ENCODE measurements around the gene PTPN14. TPM values are rescaled to one million over a fixed set of nuclear protein-coding genes. Genes with fewer than 3 reads are reported as not detected.
"Not testable (repeated sequence)": the region's sequence is repeated elsewhere in the genome, so short reads cannot be mapped to it uniquely, and the experiment has no call there.

PTPN14 gene
- polyA plus RNA-seq, 4 donors: 29.6 to 42.9 (median 33.5) TPM

DNA sequence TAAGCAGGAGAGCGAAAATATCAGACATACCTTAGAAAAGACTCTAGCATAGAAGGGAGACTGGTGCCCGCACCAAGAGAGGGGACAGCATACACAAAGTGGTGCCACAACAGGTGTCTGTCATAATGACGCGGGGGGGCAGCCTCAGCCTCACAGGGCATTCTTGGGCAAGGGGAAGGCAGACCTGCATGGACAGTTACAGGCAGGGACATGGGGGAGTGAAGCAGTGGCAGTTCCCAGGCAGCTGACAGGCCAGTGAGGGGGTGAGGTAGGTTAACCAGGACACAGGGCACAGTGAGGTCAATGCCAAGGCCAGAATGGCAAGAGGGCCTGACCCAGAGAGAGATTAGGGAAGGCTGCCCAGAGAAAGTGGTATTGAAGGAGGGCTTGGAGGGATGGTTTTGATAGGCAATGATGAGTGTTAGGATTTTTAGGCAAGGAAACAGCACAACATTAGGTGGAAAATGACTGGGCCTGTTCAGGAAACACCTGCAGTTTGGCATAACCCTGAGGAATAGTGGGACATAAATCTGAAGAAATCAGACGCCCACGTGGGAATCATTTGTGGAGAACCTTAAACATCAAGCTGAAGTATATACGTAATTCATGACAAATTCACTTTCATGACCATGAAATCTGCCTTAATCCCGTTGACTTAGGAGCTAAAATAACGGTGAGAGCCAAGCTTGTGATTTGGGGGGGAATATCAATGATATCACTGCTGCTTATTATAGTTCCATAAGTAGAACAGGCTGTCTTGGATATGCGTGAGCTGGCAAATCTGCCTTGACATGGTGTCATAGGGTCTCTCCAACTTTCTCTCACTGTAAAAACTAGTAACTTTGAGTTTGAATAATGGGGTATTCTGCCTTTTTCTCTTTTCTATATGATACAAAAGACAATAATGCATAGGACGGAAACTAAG lies 8.9 kb downstream of the PTPN14 start:
- DNase-seq (ENCODE audit: low read depth in 4 of 4, low spot score in 2 of 4): no peak

DNA sequence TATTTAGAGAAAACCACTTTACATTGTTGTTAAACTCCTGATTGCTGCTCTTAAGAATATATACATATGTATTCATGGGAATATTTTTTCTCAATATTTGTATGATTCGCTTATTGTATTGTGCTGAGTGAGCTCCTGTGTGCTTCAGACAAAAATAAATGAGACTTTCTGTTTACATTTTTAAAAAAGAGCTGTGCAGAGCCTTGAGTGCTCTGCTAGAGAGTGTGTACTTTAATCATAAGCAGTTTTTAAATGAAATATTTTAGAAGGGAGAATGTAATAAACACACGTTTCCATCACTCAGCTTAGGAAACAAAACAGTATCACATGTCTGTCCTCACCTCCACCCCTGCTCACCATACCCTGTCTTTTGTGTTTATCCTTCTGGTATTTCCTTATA lies 9.7 kb downstream of the PTPN14 start:
- no peak for DNase-seq (ENCODE audit: low read depth in 4 of 4, low spot score in 2 of 4)

DNA sequence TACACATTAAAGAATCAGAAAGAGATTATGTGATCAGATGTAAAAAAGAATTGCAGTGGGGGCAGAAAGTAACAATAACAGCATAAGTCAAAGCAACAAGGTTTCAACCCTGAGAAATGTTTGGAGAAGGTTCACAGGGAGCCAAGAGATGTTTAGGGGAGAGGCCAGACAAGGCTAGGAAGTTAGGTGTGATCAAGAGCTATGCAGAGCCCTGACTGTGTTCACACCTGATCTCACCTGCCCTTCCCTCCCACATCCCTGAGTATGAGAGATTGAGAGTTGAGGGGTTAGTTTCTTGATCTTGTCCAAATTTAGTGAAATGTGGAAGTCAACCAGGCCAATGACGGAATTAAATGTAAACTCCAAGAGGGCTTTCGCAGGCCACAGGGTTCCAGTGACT lies 10.2 kb downstream of the PTPN14 start:
- DNase-seq (ENCODE audit: low read depth in 4 of 4, low spot score in 2 of 4): no peak

- no peak for DNase-seq (ENCODE audit: low read depth in 4 of 4, low spot score in 2 of 4)
Observed at GRCh38 chr1:214540324-214540723, 11.1 kb downstream of the PTPN14 start.

DNA sequence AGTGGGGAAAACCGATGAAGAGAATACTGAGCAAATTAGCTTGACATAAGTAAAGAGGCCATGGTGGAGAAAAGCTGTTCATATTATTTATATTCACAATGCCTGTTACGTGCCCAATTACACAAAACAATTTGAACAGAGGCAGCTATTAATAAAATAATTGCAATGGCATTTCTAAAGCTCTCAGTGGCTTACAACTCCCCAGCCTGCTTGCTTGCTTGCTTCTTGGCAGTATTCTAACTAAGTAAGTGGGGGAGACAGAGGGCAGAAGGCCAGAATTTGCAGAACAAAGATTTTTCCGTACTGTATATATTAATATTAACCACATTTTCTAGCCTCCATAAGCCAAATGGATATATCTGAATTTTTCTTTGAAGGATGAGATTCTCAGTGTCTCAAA lies 12.9 kb downstream of the PTPN14 start:
- DNase-seq (ENCODE audit: low read depth in 4 of 4, low spot score in 2 of 4): no peak

DNA sequence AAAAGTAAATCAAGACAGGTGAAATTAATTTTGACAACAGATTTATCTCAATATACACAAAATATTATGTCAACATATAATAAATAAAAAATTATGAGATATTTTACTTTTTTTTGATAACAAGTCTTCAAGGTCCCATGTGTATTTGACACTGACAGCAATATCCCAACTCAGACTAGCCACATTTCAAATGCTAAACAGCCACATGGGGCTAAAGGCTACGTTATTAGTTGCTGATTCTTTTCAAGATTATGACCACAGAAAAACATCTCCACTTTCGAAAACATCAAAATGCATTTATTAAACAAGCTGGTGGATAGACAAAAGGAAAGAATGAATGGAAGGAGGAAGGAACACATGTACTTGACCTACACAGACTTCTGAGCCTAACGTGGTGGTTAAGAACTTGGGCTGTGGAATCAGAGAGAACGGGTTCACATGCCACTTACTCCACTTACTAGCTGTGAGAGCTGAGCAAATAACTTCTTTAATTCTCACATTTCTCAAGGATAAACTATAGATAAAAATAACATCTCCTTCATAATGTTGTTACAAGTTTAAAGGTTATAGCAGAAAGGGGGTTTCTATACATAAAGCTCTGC lies 13.4 kb downstream of the PTPN14 start:
- DNase-seq (ENCODE audit: low read depth in 4 of 4, low spot score in 2 of 4): no peak

GRCh38 chr1:214537219-214537618 lies 14.2 kb downstream of the PTPN14 start:
- DNase-seq (ENCODE audit: low read depth in 4 of 4, low spot score in 2 of 4): no peak

- DNase-seq (ENCODE audit: low read depth in 4 of 4, low spot score in 2 of 4): no peak
Observed at GRCh38 chr1:214532070-214532469, 19.3 kb downstream of the PTPN14 start.

DNA sequence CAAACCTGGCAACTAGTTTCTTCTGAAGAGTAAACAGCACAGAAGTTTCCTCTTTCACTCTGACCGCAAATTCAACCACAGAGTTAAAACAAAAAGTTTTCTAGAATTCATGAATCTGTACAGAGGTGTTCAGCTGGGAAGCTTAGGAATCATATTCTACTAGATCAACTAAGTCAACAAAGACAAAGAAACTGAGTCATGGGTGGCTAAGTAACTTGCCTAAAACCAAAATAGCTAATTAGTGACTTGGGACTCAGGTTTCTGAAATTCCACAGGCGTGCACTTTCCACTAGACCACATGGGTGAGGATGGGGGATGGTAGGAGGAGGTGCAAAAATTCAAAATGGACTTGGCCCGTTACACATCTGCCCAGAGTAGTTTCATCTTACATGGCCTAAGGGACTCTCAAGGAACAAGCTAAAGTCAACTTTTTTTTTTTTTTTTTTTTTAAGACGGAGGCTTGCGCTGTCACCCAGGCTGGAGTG lies 25.8 kb downstream of the PTPN14 start:
- no peak for DNase-seq (ENCODE audit: low read depth in 4 of 4, low spot score in 2 of 4)

GRCh38 chr1:214524824-214525223 lies 26.6 kb downstream of the PTPN14 start:
- no peak for DNase-seq (ENCODE audit: low read depth in 4 of 4, low spot score in 2 of 4)

GRCh38 chr1:214523124-214523824 lies 28.1 kb downstream of the PTPN14 start:
- DNase-seq (ENCODE audit: low read depth in 4 of 4, low spot score in 2 of 4): no peak

- DNase-seq (ENCODE audit: low read depth in 4 of 4, low spot score in 2 of 4): not testable (repeated sequence)
Observed at GRCh38 chr1:214521458-214521857, 29.9 kb downstream of the PTPN14 start.

DNA sequence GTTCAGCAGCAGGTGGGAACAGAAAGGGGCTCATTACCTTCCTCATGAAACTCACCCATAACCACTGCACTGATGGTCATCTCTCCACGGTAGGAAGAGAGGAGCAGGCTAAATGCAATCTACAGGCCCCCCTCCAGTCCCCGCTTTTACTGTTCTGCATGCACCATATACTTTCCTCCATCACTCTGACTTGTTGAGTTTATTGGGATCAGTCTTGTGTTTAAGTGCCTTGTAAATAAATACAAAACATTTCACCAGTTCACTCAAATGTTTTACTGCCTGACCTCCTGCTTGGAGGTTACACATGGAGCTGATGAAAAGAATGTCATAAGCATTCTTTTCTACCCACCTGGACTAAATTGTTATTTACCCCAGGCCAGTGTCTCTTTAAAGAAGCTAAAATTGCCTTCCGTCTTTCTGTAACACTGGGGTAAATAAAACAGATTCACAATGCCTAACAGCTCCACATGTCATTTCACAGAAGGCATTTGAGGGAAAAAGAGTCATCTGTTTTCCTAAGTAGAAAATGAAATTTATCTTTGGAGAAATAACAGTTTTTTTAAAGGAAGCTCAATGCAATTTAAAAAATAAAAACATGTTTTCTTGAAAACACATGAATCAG lies 30.7 kb downstream of the PTPN14 start:
- DNase-seq (ENCODE audit: low read depth in 4 of 4, low spot score in 2 of 4): no peak

DNA sequence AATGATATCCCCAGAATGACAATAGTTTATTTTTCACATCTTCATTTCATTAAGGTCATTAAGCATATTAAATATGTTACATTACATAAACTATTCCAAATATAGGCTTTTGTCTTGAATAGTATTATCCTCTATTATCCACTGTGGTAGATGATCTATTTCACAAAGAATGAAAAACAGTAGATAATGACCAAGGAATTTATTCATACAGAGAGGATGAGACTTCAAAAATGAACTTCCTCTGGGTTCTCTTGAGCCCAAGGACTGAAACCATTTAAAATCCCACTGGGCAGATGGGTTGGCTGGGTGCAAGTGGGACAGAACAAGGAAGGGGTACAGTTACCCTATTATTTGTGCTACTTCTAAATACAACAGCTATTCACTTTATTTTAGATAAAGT lies 33.0 kb downstream of the PTPN14 start:
- DNase-seq (ENCODE audit: low read depth in 4 of 4, low spot score in 2 of 4): no peak

GRCh38 chr1:214516434-214517326 lies 34.7 kb downstream of the PTPN14 start:
- no peak for DNase-seq (ENCODE audit: low read depth in 4 of 4, low spot score in 2 of 4)

DNA sequence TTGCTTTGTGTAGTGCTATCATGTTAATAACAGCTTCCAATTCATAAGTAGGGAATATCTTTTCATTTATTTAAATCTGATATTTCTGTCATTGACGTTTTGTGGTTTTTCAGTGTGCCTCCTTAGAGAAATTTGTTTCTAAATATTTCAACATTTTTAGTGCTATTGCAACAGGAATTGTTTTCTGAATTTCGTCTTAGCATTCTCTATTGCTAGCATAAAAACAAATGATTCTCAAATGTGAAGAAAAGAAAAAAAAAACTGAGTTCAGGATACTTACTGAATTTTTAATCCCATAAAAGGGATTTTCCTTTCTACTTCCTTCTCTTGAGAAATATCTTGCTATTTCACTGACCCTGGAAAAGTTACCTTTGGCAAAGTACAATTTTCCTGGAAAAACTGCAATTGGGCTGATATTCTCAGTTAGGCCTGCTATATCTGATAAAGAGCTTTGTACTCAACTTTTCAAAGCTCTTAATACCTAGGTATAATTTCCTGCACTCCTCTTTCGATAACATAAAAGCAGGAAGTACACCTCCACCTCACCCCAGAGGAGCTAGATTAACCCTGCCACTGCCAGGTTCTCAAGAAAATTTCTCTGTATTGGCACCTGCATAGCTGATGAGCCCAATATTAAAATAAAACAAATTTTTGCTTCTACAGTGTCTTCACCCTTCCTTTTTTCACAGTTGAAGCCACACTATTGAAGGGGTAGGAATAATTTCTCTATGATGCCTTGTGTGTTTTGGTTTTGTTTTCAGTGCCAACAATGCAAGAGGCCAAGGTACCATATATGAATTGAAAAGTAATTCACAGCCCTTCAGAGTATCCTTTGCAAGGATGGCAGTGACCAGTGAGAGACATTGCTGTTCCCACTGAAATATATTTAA lies 35.6 kb downstream of the PTPN14 start:
- DNase-seq (ENCODE audit: low read depth in 4 of 4, low spot score in 2 of 4): no peak

GRCh38 chr1:214514819-214515383 lies 36.5 kb downstream of the PTPN14 start:
- no peak for DNase-seq (ENCODE audit: low read depth in 4 of 4, low spot score in 2 of 4)

DNA sequence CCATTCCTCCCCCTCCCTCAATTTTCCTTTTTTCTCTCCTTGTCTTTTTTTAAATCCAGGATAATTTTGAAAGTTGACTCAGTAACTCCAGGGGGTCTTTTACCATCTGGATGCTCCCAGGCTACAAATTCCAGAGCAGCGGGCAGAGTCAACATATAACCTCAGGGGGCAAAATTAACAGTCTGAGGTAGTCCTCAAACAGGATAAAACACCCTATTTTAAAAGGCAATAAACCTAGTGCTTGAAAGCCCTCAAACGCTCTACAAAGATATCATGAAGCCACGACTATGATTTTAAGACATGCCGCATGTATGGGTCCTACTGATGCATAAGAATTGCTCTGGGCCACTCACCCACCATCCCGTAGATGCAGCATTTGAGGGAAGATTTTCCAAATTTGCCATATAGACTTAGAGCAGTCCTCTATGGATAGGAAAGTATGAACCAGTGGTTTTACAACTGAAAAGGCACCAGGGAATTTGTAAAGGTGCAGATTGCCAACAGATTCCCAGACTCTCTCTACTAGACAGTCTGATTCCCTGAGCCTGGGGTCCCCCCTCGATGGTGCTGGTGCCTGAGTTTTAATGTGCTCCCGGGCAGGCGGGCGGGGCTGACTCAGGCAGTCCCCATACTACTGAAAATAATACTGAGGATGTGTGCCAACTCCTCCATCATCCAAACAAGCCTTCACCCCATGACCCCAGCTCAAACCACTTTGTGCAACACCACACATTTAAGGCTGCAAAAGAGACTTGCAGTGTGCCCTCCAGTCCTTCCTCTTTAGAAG lies 37.2 kb downstream of the PTPN14 start:
- DNase-seq (ENCODE audit: low read depth in 4 of 4, low spot score in 2 of 4): no peak
